GM19455 (cell line): ENCODE measurements around the gene SLC6A19.

ENCODE experiments used
- ATAC-seq: cut with Tn5 transposase; IDR thresholded peaks from one replicate; pipeline ENCODE4 v1.9.1; 2021; ENCODE audit not compliant: unreplicated experiment

SLC6A19 gene

DNA sequence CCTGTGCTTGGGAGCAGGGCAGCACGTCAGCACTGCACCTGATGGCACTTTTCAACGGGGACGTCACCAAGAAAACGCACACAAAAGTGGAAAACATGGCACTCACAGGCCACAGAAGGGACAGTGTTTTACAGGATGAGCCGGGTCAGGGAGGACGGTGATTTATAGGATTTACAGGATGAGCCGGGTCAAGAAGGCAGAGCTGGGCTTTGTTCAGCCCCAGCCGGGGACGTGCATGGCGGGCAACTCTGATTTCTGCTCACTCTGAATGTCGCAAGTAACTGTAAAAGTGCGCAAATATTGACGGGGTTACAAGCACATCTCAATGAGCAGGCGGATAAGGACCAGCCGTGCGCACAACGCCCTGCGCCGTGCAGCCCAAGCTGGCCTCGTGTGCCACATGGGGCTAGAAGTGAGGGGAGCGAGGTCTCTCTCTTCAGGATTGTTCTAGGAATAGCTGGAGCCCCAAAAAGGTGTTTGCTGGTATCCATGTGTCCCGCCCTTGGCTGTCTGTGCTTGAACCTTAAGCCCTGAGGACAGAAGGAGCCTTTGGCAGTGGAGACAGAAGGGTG is 40.2 kb downstream of the SLC6A19 start:
- ATAC-seq = no peak

DNA sequence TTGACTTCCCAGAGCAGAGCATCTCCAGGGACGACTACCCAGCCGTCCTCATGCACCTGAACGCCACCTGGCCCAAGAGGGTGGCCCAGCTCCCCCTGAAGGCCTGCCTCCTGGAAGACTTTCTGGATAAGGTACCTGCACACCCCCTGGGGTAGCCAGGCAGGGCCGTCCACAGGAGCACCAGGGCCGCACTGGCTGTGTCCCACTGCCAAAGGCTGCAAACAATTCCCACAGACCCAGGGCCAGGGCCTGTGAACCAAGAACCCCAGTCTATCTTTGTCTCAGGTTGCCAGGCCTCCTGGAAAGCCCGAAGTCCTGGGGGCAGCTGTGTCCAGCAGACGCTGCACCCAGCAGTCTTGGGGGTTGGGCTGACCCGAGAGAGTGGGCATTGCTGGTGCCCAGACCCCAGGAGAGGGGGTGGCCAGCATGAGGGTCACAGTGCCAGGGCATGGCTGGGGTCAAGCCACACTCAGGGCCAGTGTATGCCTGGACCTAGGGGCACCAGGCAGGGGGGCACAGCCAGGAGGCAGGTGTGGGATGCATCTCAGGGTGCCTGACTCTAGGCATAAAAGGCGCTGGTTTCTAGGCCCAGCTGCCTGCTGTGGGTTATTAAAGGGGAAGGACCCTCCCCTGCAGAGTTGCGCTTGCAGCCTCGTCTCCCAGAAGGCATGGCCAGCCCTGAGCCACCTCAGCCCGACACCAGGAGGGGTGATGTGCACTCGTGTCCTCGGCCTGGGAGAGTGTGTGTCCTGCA is 41.5 kb downstream of the SLC6A19 start:
- no peak for ATAC-seq

DNA sequence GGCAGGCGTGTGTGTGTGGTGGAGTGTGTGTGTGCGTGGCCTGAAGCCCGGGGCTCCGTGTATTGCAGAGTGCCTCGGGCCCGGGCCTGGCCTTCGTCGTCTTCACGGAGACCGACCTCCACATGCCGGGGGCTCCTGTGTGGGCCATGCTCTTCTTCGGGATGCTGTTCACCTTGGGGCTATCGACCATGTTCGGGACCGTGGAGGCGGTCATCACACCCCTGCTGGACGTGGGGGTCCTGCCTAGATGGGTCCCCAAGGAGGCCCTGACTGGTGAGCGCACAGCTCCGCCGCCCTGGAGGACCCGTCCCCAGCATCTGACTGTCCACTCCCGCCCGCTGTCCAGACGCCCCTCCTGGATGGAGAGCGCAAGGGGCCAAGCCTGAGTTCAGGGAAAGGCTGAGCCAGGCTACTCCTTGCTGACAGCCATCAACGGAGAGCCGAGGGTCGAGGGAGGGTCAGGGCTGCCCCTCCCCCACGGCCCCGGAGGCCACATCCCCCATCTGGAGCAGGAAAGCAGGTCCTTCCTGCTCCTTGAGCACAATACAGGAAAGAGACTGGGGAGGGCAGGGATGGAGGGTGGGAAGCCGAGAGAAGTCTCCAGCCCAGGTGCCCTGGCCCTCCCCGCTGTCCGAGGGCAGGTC is 42.2 kb downstream of the SLC6A19 start:
- ATAC-seq = no peak

DNA sequence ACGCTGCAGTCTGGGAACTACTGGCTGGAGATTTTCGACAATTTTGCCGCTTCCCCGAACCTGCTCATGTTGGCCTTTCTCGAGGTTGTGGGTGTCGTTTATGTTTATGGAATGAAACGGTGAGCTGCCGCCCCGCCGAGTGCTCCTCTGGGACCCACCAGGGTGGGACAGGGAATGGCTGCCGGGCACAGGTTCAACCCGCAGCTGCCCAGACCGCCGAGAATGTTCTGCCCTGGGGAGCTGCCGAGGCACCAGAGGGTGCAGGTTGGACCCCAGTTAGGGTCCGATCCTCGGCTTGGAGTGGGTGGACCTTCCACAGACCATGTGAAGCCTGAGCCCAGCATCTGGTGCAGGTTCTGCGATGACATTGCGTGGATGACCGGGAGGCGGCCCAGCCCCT is 42.9 kb downstream of the SLC6A19 start:
- ATAC-seq = no peak

DNA sequence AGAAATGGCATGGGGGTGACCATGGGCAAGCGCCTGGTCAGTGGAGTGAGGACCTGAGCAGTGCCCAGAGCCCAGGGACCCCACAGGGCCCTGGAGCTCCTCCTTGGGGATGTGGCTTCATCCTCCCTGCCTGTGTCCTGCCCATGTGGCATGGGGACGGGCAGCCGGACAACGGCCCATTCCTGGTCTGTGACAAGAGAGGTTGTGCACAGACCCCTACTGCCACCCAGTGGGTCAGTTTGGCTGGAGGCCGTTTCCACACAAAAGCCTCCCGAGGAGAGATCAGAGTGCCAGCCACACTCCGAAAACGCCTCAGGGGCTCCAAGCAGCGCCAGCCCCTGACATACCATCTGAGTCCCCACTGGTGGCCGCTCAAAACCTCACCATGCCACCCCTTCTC is 43.6 kb downstream of the SLC6A19 start:
- no peak for ATAC-seq

DNA sequence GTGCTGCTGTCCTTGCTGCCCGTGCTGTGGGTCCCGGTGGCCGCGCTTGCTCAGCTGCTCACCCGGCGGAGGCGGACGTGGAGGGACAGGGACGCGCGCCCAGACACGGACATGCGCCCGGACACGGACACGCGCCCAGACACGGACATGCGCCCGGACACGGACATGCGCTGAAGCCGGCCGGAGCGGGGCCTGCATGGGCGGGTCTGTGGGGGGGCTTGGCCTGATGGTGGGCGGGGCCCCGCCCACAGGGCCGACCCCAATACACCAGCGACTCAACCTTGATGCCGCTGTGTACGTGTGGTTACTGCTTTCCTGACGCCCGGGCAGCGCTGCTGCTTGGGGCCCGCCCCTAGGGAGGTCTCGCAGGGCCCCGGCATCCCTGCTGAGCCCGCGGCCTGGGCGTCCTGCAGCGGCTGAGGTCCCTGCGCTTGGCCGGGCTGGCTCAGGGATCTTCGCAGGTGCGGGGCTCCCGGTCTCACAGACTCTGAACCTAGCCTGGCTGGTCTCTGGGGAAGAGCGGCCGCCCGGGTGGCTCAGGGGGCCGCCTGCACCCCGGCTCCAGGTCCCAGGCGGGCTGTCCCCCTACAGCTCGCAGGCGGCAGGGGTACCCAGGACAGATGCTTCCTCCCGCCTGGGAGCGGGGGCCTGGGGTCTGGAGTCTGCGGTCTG is 44.6 kb downstream of the SLC6A19 start:
- ATAC-seq = no peak

DNA sequence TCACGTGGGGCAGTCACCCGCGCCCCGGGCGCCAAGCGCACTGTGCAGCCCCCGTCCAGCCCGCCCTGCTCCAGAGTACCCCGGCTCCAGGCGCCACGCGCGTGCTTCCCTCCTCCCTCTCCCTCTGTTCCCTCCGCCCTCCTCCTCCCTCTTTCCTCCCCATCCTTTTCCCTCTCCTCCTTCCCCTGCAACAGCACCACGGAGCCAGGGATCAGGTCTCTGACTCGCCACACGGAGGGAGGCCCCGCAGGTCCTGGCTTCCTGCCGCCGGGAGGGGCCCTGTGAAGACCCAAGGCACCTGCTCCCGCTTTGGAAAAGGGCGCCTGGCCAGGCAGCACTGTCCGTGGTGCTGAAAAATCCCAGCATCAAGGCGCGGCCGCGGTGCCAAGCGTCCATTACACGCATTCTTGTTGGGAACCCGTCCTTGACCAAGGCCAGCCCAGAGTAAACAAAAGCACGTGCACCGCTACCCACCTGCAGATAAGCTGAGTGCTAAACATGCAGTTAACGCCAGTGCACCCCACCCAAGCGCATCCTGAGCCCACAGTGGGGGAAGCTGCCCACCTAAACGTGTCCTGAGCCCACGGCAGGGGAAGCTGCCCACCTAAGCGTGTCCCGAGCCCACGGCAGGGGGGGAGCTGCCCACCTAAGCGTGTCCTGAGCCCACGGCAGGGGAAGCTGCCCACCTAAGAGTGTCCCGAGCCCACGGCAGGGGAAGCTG is 45.5 kb downstream of the SLC6A19 start:
- ATAC-seq = no peak

DNA sequence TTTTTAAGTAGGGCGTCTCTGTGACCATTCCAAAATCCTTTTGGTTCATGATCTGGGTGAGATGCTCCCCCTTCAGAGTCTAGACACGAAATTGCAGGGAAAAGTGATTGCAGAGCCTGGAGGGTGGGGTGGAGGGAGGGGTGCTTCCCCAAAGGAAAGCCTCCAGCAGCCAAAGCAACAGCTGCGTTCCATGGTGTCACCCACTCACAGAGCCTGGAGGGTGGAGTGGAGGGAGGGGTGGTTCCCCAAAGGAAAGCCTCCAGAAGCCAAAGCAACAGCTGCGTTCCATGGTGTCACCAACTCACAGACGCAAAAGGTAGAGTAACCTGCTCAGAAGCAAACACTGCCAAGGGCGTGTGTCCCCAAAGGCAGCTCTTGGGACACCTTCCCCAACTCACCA is 46.4 kb downstream of the SLC6A19 start:
- no peak for ATAC-seq

DNA sequence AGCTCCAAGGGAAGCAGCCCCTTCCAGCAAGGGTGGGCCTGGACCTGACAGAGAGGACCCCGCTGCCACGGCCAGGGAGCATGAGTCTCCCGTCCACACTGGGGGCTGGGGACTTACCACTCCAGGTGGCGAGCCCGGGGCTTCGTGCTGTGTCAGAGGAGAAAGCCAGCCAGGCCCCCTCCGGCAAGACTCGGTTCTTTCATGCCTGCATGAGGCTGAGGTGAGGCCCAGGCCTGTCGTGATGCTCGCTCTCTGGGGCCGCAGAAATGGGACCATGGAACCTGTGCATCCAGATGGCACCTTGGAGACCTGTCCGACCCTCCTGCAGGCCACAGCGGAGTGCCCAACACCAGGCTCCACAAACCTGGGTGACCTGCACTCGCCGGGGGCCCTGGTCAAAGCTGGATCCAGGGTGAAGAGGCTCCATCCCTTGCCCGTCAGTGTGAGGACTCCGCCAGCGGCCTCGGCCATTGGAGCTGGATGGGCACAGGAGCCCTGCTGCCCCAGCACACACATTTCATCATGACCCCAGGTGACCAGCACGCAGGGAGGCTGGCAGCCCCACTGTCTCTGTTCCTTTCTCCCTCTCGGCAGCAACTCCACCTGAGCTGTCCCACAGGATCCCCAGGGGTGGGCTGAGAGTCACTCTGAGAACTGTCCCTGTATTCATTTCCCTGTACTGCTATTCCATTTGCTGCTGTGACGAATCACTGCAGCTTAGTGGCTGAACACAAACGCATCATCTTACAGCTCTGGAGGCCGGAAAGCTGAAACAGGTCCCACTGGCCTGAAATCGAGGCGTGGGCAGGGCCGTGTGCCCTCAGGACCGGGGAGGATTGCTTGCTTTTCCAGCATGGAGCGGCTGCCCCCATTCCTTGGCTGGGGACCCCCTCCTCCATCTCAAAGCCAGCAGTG is 48.2 kb downstream of the SLC6A19 start:
- ATAC-seq = no peak

DNA sequence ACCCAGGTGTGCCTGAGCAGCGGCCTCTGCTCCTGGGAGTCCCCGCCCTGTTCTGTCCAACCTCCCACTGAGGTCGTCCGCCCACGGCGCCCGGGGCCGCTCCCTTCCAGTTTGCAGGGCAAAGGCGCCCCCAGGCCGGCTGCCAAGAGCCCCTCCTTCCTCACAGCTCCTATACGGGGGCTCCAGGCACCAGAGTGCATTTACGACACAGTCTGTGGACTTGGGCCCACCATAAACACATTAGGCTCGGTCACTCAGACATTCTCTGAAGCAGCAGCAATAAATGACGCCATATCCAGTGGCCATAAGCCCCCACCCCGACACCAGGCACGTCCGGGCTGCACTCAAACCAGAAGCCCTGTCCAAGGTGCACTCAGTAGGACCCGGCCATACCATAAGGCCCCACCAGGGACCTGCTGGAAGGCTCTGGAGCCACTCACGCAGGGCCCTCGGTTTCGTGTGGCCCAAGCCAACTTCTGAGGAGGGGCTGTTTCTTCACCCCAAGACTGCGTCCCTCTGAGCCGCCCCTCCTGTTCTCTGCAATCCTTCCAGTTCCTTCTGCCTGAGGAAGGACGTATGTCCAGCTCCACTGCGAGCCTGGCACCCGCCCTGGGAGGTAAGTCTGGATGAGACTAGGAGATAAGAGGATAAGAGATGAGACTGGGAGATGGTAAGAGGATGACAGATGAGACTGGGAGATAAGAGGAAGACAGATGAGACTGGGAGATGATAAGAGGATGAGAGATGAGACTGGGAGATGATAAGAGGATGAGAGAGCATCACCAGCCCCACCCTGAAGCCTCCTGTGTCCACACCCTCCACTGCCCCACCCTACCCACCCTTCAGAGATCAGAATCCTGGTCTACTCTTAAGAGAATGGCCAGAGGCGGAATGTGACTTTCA is 50.5 kb downstream of the SLC6A19 start:
- no peak for ATAC-seq

DNA sequence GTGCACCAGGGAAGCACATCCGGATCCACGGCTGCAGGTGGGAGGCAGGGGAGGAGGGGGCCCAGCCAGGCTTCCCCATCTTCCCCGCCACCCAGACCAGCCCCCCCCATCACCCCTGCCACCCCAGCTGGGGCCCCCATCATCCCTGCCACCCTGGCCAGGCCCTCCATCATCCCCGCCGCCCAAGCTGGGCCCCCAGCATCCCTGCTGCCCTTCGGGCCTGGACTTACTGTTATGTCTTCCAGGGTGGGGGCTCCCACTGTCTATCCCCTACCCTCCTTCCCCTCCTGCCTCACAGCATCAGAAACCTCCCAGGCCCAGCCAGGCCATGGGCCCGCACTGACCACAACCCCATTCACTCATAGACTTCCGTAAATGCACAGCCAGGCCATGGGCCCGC is 51.3 kb downstream of the SLC6A19 start:
- ATAC-seq = no peak

DNA sequence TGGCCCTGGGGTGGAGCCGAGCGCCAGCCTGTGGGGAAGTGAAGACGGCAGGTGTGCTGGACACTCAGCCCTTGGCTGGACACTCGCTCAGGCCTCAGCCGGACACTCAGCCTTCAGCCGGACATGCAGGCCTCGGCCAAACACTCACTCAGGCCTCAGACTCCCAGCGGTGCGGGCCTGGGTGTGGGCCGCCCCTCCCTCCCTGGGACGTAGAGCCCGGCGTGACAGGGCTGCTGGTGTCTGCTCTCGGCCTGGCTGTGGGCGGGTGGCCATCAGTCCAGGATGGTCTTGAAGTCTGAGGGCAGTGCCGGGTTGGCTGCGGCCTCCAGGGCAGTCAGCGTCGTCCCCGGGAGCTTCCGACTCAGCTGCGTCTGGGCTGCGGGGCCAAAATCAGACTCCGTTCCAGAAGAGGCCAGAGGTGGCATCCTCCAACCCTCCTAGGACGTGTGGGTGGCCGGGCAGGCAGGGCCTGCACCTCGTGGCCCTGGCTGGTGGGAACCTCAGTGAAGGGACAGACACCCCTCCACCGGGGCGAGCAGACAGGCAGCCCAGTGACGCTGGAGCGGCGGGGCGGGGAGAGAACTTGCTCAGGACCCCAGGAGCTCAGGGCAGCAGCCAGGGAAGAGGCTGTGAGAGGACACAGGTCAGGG is 52.2 kb downstream of the SLC6A19 start:
- ATAC-seq = no peak

DNA sequence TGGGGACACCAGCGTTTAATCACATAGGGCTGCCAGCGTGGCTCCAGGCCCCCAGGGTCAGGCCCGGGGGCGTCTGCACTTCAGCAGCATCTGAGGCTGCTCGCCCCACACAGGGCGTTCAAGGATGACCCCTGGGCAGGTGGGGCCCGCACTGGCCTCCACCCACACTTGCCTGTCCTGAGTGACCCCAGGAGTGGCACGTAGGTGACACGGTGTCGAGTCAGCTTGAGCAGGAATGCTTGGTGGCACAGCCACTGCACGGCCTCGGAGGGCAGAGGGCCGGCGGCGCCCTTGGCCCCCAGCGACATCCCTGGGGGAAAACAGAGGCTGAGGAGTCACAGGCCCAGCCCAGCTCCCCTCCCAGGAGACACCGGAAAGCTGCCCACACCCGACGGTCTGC is 52.8 kb downstream of the SLC6A19 start:
- no peak for ATAC-seq

DNA sequence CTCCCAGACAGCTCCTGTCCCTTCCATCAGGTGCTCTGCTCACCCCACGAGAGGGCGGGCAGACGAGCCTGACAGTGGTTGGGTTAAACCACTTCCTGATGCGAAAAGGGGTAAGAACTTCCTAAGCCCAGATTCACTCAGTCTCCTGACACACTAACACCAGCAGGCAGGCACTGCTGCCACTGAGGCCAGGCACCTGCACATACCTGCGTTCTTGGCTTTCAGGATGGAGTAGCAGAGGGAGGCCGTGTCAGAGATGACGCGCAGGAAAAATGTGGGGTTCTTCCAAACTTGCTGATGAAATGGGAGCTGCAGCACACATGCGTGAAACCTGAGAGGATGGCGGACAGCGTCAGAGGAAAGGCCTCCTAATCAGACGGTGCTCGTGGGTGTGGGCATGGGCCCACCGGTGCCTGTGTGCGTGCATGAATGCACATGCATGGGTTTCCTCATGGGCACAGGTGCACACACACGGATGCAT is 53.7 kb downstream of the SLC6A19 start:
- ATAC-seq = no peak

DNA sequence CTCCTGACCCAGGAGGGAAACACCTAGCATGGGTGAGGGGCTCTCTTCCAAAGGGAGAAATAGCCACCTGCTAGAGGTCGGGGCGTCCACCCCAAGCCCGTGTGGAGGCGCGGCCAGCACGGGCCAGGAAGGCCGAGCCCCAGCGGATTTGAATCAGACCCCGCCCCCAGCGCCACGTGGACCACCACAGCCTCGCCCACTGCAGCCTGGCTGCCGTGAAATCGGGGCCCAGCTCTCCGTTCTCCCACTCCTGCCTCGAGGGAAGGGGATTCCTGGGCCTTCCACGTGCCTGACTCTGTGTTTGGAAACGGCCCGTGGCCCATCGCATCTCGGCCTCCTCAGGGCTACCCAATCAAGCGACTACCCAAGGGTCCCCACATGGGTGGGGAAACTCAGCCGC is 55.4 kb downstream of the SLC6A19 start:
- ATAC-seq = no peak

DNA sequence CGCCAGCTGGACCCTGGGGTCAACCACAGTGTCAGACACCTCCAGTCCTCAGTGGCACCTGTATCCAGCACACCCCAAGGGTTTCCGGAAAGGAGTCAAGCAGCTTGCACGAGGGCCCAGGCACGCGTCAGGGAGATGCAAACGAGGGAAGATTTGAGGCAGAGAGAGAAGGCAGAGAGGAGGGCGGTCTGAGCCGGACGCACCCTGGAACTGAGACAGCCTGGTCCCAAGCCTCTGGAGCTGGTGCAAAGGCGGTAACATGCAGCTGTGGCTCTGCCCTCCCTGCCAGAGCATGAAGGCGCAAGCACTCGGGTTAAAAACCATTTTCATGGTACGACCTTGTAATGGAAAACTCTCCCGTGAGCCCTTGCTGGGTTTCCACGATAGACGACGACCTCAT is 56.0 kb downstream of the SLC6A19 start:
- ATAC-seq = no peak

DNA sequence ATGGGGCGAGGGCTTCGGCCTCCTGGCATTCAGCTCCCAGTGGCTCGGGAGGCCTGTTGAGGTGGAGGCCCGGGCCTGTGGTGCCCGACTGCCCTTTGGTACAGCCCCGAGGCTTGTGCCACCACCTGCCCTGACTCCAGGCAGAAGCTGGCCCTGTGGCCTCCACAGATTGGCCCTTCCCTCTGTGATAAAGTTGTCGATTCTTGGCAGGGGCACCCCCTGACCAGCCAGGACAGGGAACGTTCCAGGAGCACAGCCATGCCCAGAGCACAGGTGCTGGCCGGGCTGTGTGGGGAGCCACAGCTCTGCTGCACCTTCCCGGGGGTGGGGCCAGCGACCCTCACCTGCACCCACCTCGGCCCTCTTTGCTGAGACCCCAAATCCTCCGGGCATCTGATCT is 56.4 kb downstream of the SLC6A19 start:
- ATAC-seq = no peak

DNA sequence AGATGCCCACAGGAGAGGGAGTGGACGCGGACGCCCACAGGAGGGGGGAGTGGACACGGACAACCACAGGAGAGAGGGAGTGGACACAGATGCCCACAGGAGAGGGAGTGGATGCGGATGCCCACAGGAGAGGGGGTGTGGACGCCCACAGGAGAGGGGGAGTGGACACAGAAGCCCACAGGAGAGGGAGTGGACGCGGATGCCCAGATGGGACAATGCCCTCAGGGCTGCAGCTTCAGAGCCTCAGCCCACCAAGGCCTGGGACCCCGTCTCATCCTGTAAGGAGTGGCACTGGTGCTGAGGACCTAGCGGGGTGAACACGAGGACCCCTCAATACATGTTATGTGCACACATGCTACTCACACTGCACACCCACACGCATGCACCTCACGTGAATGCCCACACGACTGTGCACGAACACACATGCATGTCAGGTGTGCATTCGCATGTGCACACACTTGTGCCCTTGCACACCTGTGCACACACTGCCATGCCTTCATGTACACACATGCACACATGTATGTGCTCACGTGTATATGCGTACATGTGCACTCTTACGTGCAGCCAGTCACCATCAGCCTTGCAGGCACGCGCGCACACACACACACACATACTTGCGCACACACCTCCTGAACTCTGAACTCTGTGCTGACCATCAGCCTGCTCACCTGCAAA is 58.5 kb downstream of the SLC6A19 start:
- ATAC-seq = no peak
